Anterior cingulate cortex (tissue), 58 donors: ENCODE data around the gene CAPN13.

Experiments
- DNase-seq, 58 donors: peaks; one replicate each; lab custom pipeline; 2025; lab: John Stamatoyannopoulos, UW

Gene CAPN13

GRCh38 chr2:30765876-30766470, 41.3 kb downstream of the CAPN13 start:
- DNase-seq = no peak

GRCh38 chr2:30765191-30765590, 42.1 kb downstream of the CAPN13 start:
- no peak for DNase-seq

- no peak for DNase-seq
These were observed 43.0 kb downstream of the CAPN13 start for GRCh38 chr2:30764021-30764800.

- DNase-seq = no peak
These were observed 44.0 kb downstream of the CAPN13 start for GRCh38 chr2:30763151-30763660.

GRCh38 chr2:30761226-30761625, 46.0 kb downstream of the CAPN13 start:
- no peak for DNase-seq

- DNase-seq = no peak
These were observed 47.8 kb downstream of the CAPN13 start for GRCh38 chr2:30759481-30759880.

GRCh38 chr2:30758191-30758651, 49.0 kb downstream of the CAPN13 start:
- DNase-seq = no peak

GRCh38 chr2:30757749-30758148, 49.5 kb downstream of the CAPN13 start:
- no peak for DNase-seq

- no peak for DNase-seq
These were observed 50.3 kb downstream of the CAPN13 start for GRCh38 chr2:30756971-30757370.

GRCh38 chr2:30756051-30756719, 51.1 kb downstream of the CAPN13 start:
- DNase-seq = no peak

GRCh38 chr2:30753630-30754029, 53.6 kb downstream of the CAPN13 start:
- DNase-seq = no peak

- DNase-seq = no peak
These were observed 54.4 kb downstream of the CAPN13 start for GRCh38 chr2:30752811-30753210.

GRCh38 chr2:30747206-30747605, 60.0 kb downstream of the CAPN13 start:
- DNase-seq = no peak

GRCh38 chr2:30744823-30745222, 62.4 kb downstream of the CAPN13 start:
- no peak for DNase-seq

- DNase-seq = no peak
These were observed 65.7 kb downstream of the CAPN13 start for GRCh38 chr2:30741576-30741975.

GRCh38 chr2:30738141-30738911, 68.9 kb downstream of the CAPN13 start:
- no peak for DNase-seq

GRCh38 chr2:30737326-30737610, 70.0 kb downstream of the CAPN13 start:
- no peak for DNase-seq

GRCh38 chr2:30736461-30737325, 70.6 kb downstream of the CAPN13 start:
- no peak for DNase-seq

GRCh38 chr2:30733876-30734520, 73.2 kb downstream of the CAPN13 start:
- no peak for DNase-seq
